Body of pancreas (tissue), 4 donors: ENCODE measurements around the gene GRID1.

Experiments
- CTCF ChIP-seq, 7 experiments: fragments of 450-650 bp in 4 of 7; fragments of 200-600 bp in 3 of 7; sonication (generic) in 3 of 7; IDR thresholded peaks; one replicate each; pipeline ENCODE4 v1.5.1; 2016 to 2019; ENCODE audit warnings: antibody characterized with exemption in 7 of 7
- POLR2A ChIP-seq, 3 donors: fragments of 450-650 bp; IDR thresholded peaks; one replicate each; pipeline ENCODE4 v1.6.1; 2016; ENCODE audit warnings: antibody characterized with exemption in 3 of 3, mild to moderate bottlenecking in 2 of 3

- TF ChIP-seq CTCF (IDR thresholded peaks at IDR 0.05) (no peak), POLR2A (IDR thresholded peaks at IDR 0.05) (no peak)
Observed at GRCh38 chr10:85920311-85920710, 446.3 kb downstream of the GRID1 start.
